Tibial nerve (tissue), 4 donors: Measurements from ENCODE around the gene NKTR. TPM values are rescaled to one million over a fixed set of nuclear protein-coding genes. Genes with fewer than 3 reads are reported as not detected.

Experiments used
- DNase-seq, 2 donors: peaks; one replicate each; pipeline ENCODE4 v3.0.0-alpha.2; 2019; ENCODE audit warnings: low spot score in 2 of 2
- H3K27ac ChIP-seq, 4 donors: fragments of 200-600 bp; sonication (generic) in 3 of 4; one replicate each; pipeline ENCODE4 v1.5.1; 2017 to 2019; ENCODE audit warnings: mild to moderate bottlenecking in 1 of 4
- H3K27me3 ChIP-seq, 2 donors: fragments of 200-600 bp; sonication (generic) in 1 of 2; one replicate each; pipeline versions ENCODE4 v1.5.1 to v1.6.0; 2017 to 2019
- H3K36me3 ChIP-seq, 3 donors: fragments of 200-600 bp; sonication (generic); one replicate each; pipeline ENCODE4 v1.5.1; 2018 to 2019
- H3K4me1 ChIP-seq, 4 donors: fragments of 200-600 bp; sonication (generic) in 3 of 4; one replicate each; pipeline ENCODE4 v1.5.1; 2017 to 2019
- H3K4me3 ChIP-seq, 4 donors: fragments of 200-600 bp; sonication (generic) in 3 of 4; one replicate each; pipeline ENCODE4 v1.5.1; 2017 to 2019; ENCODE audit warnings: mild to moderate bottlenecking in 1 of 4, moderate library complexity in 1 of 4
- H3K9me3 ChIP-seq, 4 donors: fragments of 200-600 bp; sonication (generic) in 3 of 4; one replicate each; pipeline ENCODE4 v1.5.1; 2017 to 2019
- CTCF ChIP-seq, 5 experiments: fragments of 200-600 bp in 3 of 5; fragments of 450-650 bp in 2 of 5; sonication (generic) in 3 of 5; IDR thresholded peaks; one replicate each; pipeline ENCODE4 v1.5.1; 2016 to 2019; ENCODE audit warnings: antibody characterized with exemption in 5 of 5, mild to moderate bottlenecking in 3 of 5, moderate library complexity in 2 of 5
- EP300 ChIP-seq, 2 donors: sonication (generic); formaldehyde crosslinking; IDR thresholded peaks; one replicate each; pipeline ENCODE4 v1.6.1; 2017; ENCODE audit warnings: antibody characterized with exemption in 2 of 2, mild to moderate bottlenecking in 1 of 2
- POLR2A ChIP-seq, 2 donors: fragments of 450-650 bp; IDR thresholded peaks; one replicate each; pipeline ENCODE4 v1.6.1; 2017; ENCODE audit warnings: antibody characterized with exemption in 2 of 2, mild to moderate bottlenecking in 2 of 2, moderate library complexity in 2 of 2
- WGBS, 2 donors: methylation state at CpG; one replicate each; pipeline ENCODE4 v1.1.5; 2018; 5-methylcytosine and 5-hydroxymethylcytosine counted together
- total RNA-seq, 4 donors: library from RNA; depleted of rRNA; stranded (reverse); fragments of >200 nt; gene quantifications; one replicate each; pipeline ENCODE4 v1.1.0, GENCODE V29; 2016

NKTR gene
- total RNA-seq, 4 donors from 2014 or later = 122 to 175 (median 146) TPM

GRCh38 chr3:42658771-42659390 lies 58.4 kb downstream of the NKTR start:
- Histone ChIP-seq H3K27me3 (no peaks in the 10 kb centered on the region), H3K27ac (peak overlapping the region in 2 of 4 donors; percentile 67 to 95), H3K36me3 (peaks cover 0 to 62% (median 0%) of the 10 kb centered on the region in 3 donors), H3K4me3 (no peak overlapping the region), H3K4me1 (peaks cover 0 to 53% (median 4%) of the 10 kb centered on the region in 4 donors), H3K9me3 (no peaks in the 10 kb centered on the region)
- no peak for TF ChIP-seq POLR2A (IDR thresholded peaks at IDR 0.05)
- no peak for TF ChIP-seq EP300 (IDR thresholded peaks at IDR 0.05)
- no peak for TF ChIP-seq CTCF (IDR thresholded peaks at IDR 0.05)
- DNase-seq = no peak
- WGBS, 2 donors = 65 to 71% methylated on average over 22 of the region's 22 CpGs

GRCh38 chr3:42659451-42660130 lies 59.1 kb downstream of the NKTR start:
- H3K27ac ChIP-seq = peak overlapping the region in 2 of 4 donors; percentile 55 to 95
- H3K9me3 ChIP-seq = no peaks in the 10 kb centered on the region
- 72 to 75% methylated on average over 24 to 25 of the region's 25 CpGs for WGBS, 2 donors
- no peak overlapping the region for H3K4me3 ChIP-seq
- TF ChIP-seq CTCF (IDR thresholded peaks at IDR 0.05) = no peak
- no peak for TF ChIP-seq POLR2A (IDR thresholded peaks at IDR 0.05)
- no peak for TF ChIP-seq EP300 (IDR thresholded peaks at IDR 0.05)
- peaks cover 0 to 53% (median 4%) of the 10 kb centered on the region in 4 donors for H3K4me1 ChIP-seq
- H3K36me3 ChIP-seq = peaks cover 0 to 69% (median 0%) of the 10 kb centered on the region in 3 donors
- H3K27me3 ChIP-seq = no peaks in the 10 kb centered on the region
- DNase-seq = no peak

- 52 to 53% methylated on average over 6 of the region's 6 CpGs for WGBS, 2 donors
- Histone ChIP-seq H3K4me1 (peaks cover 0 to 47% (median 3%) of the 10 kb centered on the region in 4 donors), H3K27ac (peak overlapping the region in 3 of 4 donors; percentile 7 to 95 (median 55)), H3K36me3 (peaks cover 0 to 72% (median 0%) of the 10 kb centered on the region in 3 donors), H3K27me3 (no peaks in the 10 kb centered on the region), H3K4me3 (no peak overlapping the region), H3K9me3 (no peaks in the 10 kb centered on the region)
- TF ChIP-seq CTCF (IDR thresholded peaks at IDR 0.05) (no peak), POLR2A (IDR thresholded peaks at IDR 0.05) (no peak), EP300 (IDR thresholded peaks at IDR 0.05) (no peak)
- DNase-seq = no peak
Measured at GRCh38 chr3:42660131-42660715, 59.7 kb downstream of the NKTR start.

- WGBS, 2 donors = 65 to 73% methylated on average over 3 to 4 of the region's 4 CpGs
- Histone ChIP-seq H3K4me3 (no peak overlapping the region), H3K4me1 (peaks cover 0 to 42% (median 0%) of the 10 kb centered on the region in 4 donors), H3K36me3 (peaks cover 0 to 72% (median 0%) of the 10 kb centered on the region in 3 donors), H3K27ac (peak overlapping the region in 1 of 4 donors; percentile 95), H3K27me3 (no peaks in the 10 kb centered on the region), H3K9me3 (no peaks in the 10 kb centered on the region)
- DNase-seq = no peak
- TF ChIP-seq CTCF (IDR thresholded peaks at IDR 0.05) (no peak), EP300 (IDR thresholded peaks at IDR 0.05) (no peak), POLR2A (IDR thresholded peaks at IDR 0.05) (no peak)
Measured at GRCh38 chr3:42660898-42661297, 60.4 kb downstream of the NKTR start.

- Histone ChIP-seq H3K4me3 (no peak overlapping the region), H3K36me3 (peaks cover 0 to 72% (median 0%) of the 10 kb centered on the region in 3 donors), H3K4me1 (peaks cover 0 to 42% (median 1%) of the 10 kb centered on the region in 4 donors), H3K9me3 (no peaks in the 10 kb centered on the region), H3K27ac (peak overlapping the region in 1 of 4 donors; percentile 95), H3K27me3 (no peaks in the 10 kb centered on the region)
- no peak for TF ChIP-seq CTCF (IDR thresholded peaks at IDR 0.05)
- TF ChIP-seq EP300 (IDR thresholded peaks at IDR 0.05) = no peak
- TF ChIP-seq POLR2A (IDR thresholded peaks at IDR 0.05) = no peak
- no peak for DNase-seq
- WGBS, 2 donors = 87 to 98% methylated on average over 5 of the region's 5 CpGs
Measured at GRCh38 chr3:42661593-42662022, 61.1 kb downstream of the NKTR start.
